NCI-H2196 treated with DMSO at 0.1 percent for 48 hours (cell line): ENCODE results near the gene PCK1.

ENCODE experiments used
- DNase-seq: peaks from one replicate; lab custom pipeline; 2025; ENCODE audit not compliant: unreplicated experiment; lab: John Stamatoyannopoulos, UW

Gene PCK1

GRCh38 chr20:57536120-57536708 lies 24.7 kb upstream of the PCK1 start:
- DNase-seq, result no peak

- DNase-seq, result no peak
Measured at GRCh38 chr20:57536771-57537724, 23.9 kb upstream of the PCK1 start.

- DNase-seq, result no peak
Measured at GRCh38 chr20:57537822-57538221, 23.1 kb upstream of the PCK1 start.

- DNase-seq, result no peak
Measured at GRCh38 chr20:57539889-57540288, 21.0 kb upstream of the PCK1 start.

- no peak for DNase-seq
Measured at GRCh38 chr20:57540890-57541580, 19.9 kb upstream of the PCK1 start.

- DNase-seq, result no peak
Measured at GRCh38 chr20:57543754-57544153, 17.2 kb upstream of the PCK1 start.

GRCh38 chr20:57544838-57545564 lies 15.9 kb upstream of the PCK1 start:
- no peak for DNase-seq

GRCh38 chr20:57545927-57546662 lies 14.8 kb upstream of the PCK1 start:
- no peak for DNase-seq

GRCh38 chr20:57546956-57547649 lies 13.8 kb upstream of the PCK1 start:
- DNase-seq, result no peak

- no peak for DNase-seq
Measured at GRCh38 chr20:57548177-57549058, 12.5 kb upstream of the PCK1 start.

GRCh38 chr20:57552471-57552870 lies 8.4 kb upstream of the PCK1 start:
- no peak for DNase-seq

- DNase-seq, result no peak
Measured at GRCh38 chr20:57553376-57554018, 7.4 kb upstream of the PCK1 start.

- no peak for DNase-seq
Measured at GRCh38 chr20:57555457-57556184, 5.3 kb upstream of the PCK1 start.

GRCh38 chr20:57556980-57557274 lies 4.0 kb upstream of the PCK1 start:
- DNase-seq, result no peak

GRCh38 chr20:57557926-57558613 lies 2.8 kb upstream of the PCK1 start:
- no peak for DNase-seq

GRCh38 chr20:57558614-57559288 lies 2.2 kb upstream of the PCK1 start:
- DNase-seq, result no peak

GRCh38 chr20:57559289-57559634 lies 1.6 kb upstream of the PCK1 start:
- DNase-seq, result no peak
